Ascending aorta (tissue), 2 donors: Measurements from ENCODE around the gene TNFAIP8. TPM values are rescaled to one million over a fixed set of nuclear protein-coding genes. Genes with fewer than 3 reads are reported as not detected.
"Not testable (repeated sequence)": the region's sequence is repeated elsewhere in the genome, so short reads cannot be mapped to it uniquely, and the experiment has no call there.

ENCODE experiments used
- DNase-seq, 2 donors: peaks; one replicate each; pipeline ENCODE4 v3.0.0-alpha.2; 2019; ENCODE audit warnings: low spot score in 2 of 2
- H3K27ac ChIP-seq, 2 donors: fragments of 200-600 bp; sonication (generic); one replicate each; pipeline ENCODE4 v1.5.1; 2016 to 2017; ENCODE audit warnings: mild to moderate bottlenecking in 1 of 2
- H3K27me3 ChIP-seq: fragments of 200-600 bp; sonication (generic); one replicate; pipeline ENCODE4 v1.5.1; 2017
- H3K36me3 ChIP-seq, 2 donors: fragments of 200-600 bp; sonication (generic); one replicate each; pipeline ENCODE4 v1.5.1; 2016
- H3K4me1 ChIP-seq, 2 donors: fragments of 200-600 bp; sonication (generic); one replicate each; pipeline ENCODE4 v1.5.1; 2016 to 2017; ENCODE audit warnings: mild to moderate bottlenecking in 1 of 2
- H3K4me3 ChIP-seq, 2 donors: fragments of 200-600 bp; sonication (generic); one replicate each; pipeline ENCODE4 v1.5.1; 2016 to 2017; ENCODE audit warnings: mild to moderate bottlenecking in 1 of 2
- H3K9me3 ChIP-seq, 2 donors: fragments of 200-600 bp; sonication (generic); one replicate each; pipeline ENCODE4 v1.5.1; 2016
- CTCF ChIP-seq, 3 experiments: fragments of 200-600 bp in 2 of 3; fragments of 450-650 bp in 1 of 3; sonication (generic) in 2 of 3; IDR thresholded peaks; one replicate each; pipeline ENCODE4 v1.5.1; 2016 to 2019; ENCODE audit warnings: antibody characterized with exemption in 3 of 3, mild to moderate bottlenecking in 1 of 3, moderate library complexity in 1 of 3
- intact Hi-C: fragments of 100-400 bp; cut with DNase I; formaldehyde crosslinking; loops from one replicate; pipeline ENCODE4 v1.15.1; 2023
- total RNA-seq: library from RNA; depleted of rRNA; stranded (reverse); fragments of >200 nt; gene quantifications from one replicate; pipeline ENCODE4 v1.1.0, GENCODE V29; 2016

The TNFAIP8 gene
- total RNA-seq, 1 donor from 2014 or later, result 3.5 TPM

- DNase-seq, result no peak
- TF ChIP-seq CTCF (IDR thresholded peaks at IDR 0.05), result no peak
- Histone ChIP-seq H3K4me3 (no peak overlapping the region), H3K27ac (no peak overlapping the region), H3K9me3 (no peaks in the 10 kb centered on the region), H3K27me3 (no peaks in the 10 kb centered on the region), H3K4me1 (no peaks in the 10 kb centered on the region), H3K36me3 (no peaks in the 10 kb centered on the region)
- intact Hi-C loops, result loop anchor here (1.0 to 5.0 kb wide), 4 partner anchors 75 to 338 kb away; partner anchors contain the start of gene DMXL1
Measured at GRCh38 chr5:119410448-119411159, 54.8 kb downstream of the TNFAIP8 start.

- Histone ChIP-seq H3K27ac (peak overlapping the region; percentile 72 to 83), H3K4me1 (no peaks in the 10 kb centered on the region), H3K27me3 (no peaks in the 10 kb centered on the region), H3K36me3 (no peaks in the 10 kb centered on the region), H3K4me3 (peak overlapping the region; percentile 50 to 67), H3K9me3 (no peaks in the 10 kb centered on the region)
- intact Hi-C loops, result loop anchor here (1.0 to 5.0 kb wide), 5 partner anchors 76 to 423 kb away; partner anchors contain the start of genes DMXL1 and DTWD2
- peak in 1 of 2 donors; percentile 76 for DNase-seq
- peak; percentile 82 to 91 (median 86) for TF ChIP-seq CTCF (IDR thresholded peaks at IDR 0.05)
Measured at GRCh38 chr5:119411361-119412278, 55.8 kb downstream of the TNFAIP8 start.

- intact Hi-C loops, result loop anchor here (1.0 to 5.0 kb wide), 3 partner anchors 175 to 424 kb away; partner anchors contain the start of genes DMXL1 and DTWD2
- Histone ChIP-seq H3K4me1 (no peaks in the 10 kb centered on the region), H3K9me3 (no peaks in the 10 kb centered on the region), H3K4me3 (peak overlapping the region in 1 of 2 donors; percentile 67), H3K36me3 (no peaks in the 10 kb centered on the region), H3K27me3 (no peaks in the 10 kb centered on the region), H3K27ac (no peak overlapping the region)
- no peak for TF ChIP-seq CTCF (IDR thresholded peaks at IDR 0.05)
- DNase-seq, result no peak
Measured at GRCh38 chr5:119412279-119413227, 56.7 kb downstream of the TNFAIP8 start.

- H3K36me3 ChIP-seq, H3K4me3 ChIP-seq, H3K9me3 ChIP-seq, H3K27me3 ChIP-seq, H3K27ac ChIP-seq, H3K4me1 ChIP-seq, DNase-seq: not testable (repeated sequence)
- intact Hi-C loops, result loop anchor here (5.0 kb wide), 2 partner anchors 177 to 342 kb away; partner anchors contain the start of gene DMXL1
Measured at GRCh38 chr5:119414124-119414734, 58.4 kb downstream of the TNFAIP8 start.

GRCh38 chr5:119417891-119418605 lies 62.2 kb downstream of the TNFAIP8 start:
- no peak overlapping the region for H3K4me3 ChIP-seq
- H3K4me1 ChIP-seq, result no peaks in the 10 kb centered on the region
- TF ChIP-seq CTCF (IDR thresholded peaks at IDR 0.05), result no peak
- no peaks in the 10 kb centered on the region for H3K36me3 ChIP-seq
- no peak overlapping the region for H3K27ac ChIP-seq
- no peak for DNase-seq
- intact Hi-C loops, result no loop called here
- H3K27me3 ChIP-seq, result no peaks in the 10 kb centered on the region
- no peaks in the 10 kb centered on the region for H3K9me3 ChIP-seq
